Measurements from ENCODE around the gene ERBB4. TPM values are rescaled to one million over a fixed set of nuclear protein-coding genes. Genes with fewer than 3 reads are reported as not detected.

The ERBB4 gene
- polyA plus RNA-seq, 1 of the 3 experiments (the other 2 are of a cell fraction): 0.05 TPM

DNA sequence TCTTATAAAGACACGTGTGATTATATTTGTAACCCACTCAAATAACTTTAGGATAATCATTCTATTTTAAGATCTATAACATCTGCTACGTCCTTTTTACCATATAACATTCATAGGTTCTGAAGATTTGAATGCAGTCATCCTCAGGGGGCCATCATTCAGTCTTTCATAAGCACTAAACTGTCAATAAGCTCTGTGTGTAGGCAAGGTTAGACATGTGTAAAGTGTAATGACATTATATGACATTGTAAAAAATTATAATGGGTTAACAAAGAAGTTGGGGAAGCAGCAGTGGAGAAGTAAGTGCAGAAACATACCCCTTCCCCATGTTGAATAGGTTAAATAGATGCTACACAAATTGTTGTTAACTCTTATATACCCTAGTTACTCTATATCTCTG lies 845.9 kb downstream of the ERBB4 start:
- no peak for TF ChIP-seq MXI1 (IDR thresholded peaks at IDR 0.05; ENCODE audit: low read depth, low read length)
- TF ChIP-seq, protein P1, sequence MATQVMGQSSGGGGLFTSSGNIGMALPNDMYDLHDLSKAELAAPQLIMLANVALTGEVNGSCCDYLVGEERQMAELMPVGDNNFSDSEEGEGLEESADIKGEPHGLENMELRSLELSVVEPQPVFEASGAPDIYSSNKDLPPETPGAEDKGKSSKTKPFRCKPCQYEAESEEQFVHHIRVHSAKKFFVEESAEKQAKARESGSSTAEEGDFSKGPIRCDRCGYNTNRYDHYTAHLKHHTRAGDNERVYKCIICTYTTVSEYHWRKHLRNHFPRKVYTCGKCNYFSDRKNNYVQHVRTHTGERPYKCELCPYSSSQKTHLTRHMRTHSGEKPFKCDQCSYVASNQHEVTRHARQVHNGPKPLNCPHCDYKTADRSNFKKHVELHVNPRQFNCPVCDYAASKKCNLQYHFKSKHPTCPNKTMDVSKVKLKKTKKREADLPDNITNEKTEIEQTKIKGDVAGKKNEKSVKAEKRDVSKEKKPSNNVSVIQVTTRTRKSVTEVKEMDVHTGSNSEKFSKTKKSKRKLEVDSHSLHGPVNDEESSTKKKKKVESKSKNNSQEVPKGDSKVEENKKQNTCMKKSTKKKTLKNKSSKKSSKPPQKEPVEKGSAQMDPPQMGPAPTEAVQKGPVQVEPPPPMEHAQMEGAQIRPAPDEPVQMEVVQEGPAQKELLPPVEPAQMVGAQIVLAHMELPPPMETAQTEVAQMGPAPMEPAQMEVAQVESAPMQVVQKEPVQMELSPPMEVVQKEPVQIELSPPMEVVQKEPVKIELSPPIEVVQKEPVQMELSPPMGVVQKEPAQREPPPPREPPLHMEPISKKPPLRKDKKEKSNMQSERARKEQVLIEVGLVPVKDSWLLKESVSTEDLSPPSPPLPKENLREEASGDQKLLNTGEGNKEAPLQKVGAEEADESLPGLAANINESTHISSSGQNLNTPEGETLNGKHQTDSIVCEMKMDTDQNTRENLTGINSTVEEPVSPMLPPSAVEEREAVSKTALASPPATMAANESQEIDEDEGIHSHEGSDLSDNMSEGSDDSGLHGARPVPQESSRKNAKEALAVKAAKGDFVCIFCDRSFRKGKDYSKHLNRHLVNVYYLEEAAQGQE (IDR thresholded peaks at IDR 0.05; ENCODE audit: low read depth, low read length): no peak
- TF ChIP-seq GATA2 (CRISPR knock-in tag; IDR thresholded peaks at IDR 0.05): no peak
- TF ChIP-seq YY1 (IDR thresholded peaks at IDR 0.05; ENCODE audit: low read depth): no peak
- TF ChIP-seq SIN3A (IDR thresholded peaks at IDR 0.05; ENCODE audit: borderline replicate concordance, low read depth, low read length): no peak
- no peak for TF ChIP-seq POLR2AphosphoS5 (IDR thresholded peaks at IDR 0.05; ENCODE audit: low read depth, low read length)
- TF ChIP-seq, protein P2, sequence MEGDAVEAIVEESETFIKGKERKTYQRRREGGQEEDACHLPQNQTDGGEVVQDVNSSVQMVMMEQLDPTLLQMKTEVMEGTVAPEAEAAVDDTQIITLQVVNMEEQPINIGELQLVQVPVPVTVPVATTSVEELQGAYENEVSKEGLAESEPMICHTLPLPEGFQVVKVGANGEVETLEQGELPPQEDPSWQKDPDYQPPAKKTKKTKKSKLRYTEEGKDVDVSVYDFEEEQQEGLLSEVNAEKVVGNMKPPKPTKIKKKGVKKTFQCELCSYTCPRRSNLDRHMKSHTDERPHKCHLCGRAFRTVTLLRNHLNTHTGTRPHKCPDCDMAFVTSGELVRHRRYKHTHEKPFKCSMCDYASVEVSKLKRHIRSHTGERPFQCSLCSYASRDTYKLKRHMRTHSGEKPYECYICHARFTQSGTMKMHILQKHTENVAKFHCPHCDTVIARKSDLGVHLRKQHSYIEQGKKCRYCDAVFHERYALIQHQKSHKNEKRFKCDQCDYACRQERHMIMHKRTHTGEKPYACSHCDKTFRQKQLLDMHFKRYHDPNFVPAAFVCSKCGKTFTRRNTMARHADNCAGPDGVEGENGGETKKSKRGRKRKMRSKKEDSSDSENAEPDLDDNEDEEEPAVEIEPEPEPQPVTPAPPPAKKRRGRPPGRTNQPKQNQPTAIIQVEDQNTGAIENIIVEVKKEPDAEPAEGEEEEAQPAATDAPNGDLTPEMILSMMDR (IDR thresholded peaks at IDR 0.05): no peak
- no peak for TF ChIP-seq FOSL2 (IDR thresholded peaks at IDR 0.05; ENCODE audit: borderline replicate concordance, low read depth)
- no peak for TF ChIP-seq RCOR1 (IDR thresholded peaks at IDR 0.05; ENCODE audit: low read length)
- TF ChIP-seq, protein P3, sequence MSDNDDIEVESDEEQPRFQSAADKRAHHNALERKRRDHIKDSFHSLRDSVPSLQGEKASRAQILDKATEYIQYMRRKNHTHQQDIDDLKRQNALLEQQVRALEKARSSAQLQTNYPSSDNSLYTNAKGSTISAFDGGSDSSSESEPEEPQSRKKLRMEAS (IDR thresholded peaks at IDR 0.05; ENCODE audit: low read depth): no peak
- no peak for TF ChIP-seq MEF2A (IDR thresholded peaks at IDR 0.05; ENCODE audit: borderline replicate concordance, low read depth)
- TF ChIP-seq NRF1 (IDR thresholded peaks at IDR 0.05; ENCODE audit: low read depth, low read length): no peak
- TF ChIP-seq, protein P4, sequence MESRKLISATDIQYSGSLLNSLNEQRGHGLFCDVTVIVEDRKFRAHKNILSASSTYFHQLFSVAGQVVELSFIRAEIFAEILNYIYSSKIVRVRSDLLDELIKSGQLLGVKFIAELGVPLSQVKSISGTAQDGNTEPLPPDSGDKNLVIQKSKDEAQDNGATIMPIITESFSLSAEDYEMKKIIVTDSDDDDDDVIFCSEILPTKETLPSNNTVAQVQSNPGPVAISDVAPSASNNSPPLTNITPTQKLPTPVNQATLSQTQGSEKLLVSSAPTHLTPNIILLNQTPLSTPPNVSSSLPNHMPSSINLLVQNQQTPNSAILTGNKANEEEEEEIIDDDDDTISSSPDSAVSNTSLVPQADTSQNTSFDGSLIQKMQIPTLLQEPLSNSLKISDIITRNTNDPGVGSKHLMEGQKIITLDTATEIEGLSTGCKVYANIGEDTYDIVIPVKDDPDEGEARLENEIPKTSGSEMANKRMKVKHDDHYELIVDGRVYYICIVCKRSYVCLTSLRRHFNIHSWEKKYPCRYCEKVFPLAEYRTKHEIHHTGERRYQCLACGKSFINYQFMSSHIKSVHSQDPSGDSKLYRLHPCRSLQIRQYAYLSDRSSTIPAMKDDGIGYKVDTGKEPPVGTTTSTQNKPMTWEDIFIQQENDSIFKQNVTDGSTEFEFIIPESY (IDR thresholded peaks at IDR 0.05; ENCODE audit: borderline replicate concordance, low read depth): no peak
- TF ChIP-seq NFIC (IDR thresholded peaks at IDR 0.05; ENCODE audit: borderline replicate concordance): no peak
- TF ChIP-seq, protein P5, sequence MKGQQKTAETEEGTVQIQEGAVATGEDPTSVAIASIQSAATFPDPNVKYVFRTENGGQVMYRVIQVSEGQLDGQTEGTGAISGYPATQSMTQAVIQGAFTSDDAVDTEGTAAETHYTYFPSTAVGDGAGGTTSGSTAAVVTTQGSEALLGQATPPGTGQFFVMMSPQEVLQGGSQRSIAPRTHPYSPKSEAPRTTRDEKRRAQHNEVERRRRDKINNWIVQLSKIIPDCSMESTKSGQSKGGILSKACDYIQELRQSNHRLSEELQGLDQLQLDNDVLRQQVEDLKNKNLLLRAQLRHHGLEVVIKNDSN (IDR thresholded peaks at IDR 0.05; ENCODE audit: borderline replicate concordance, low read depth): no peak
- CTCF ChIA-PET: no interaction called here
- 29% methylated on average over 2 of the region's 2 CpGs for WGBS (ENCODE audit: low lambda C conversion rate)

More for the DNA sequence above, 845.9 kb downstream of the ERBB4 start:
- no peak overlapping the region for H3K4me2 ChIP-seq
- no peaks in the 10 kb centered on the region for H3F3A ChIP-seq (replicated peaks; ENCODE audit: insufficient read depth)
- no peaks in the 10 kb centered on the region for H4K20me1 ChIP-seq (ENCODE audit: insufficient read depth)
- no peaks in the 10 kb centered on the region for H3K9me3 ChIP-seq
- H3K4me1 ChIP-seq (ENCODE audit: control insufficient read depth in 1 of 2, insufficient read depth in 2 of 2, low read depth in 1 of 2, low read length in 1 of 2): no peaks in the 10 kb centered on the region
- H3K27me3 ChIP-seq (ENCODE audit: insufficient read depth): no peaks in the 10 kb centered on the region
- H3K36me3 ChIP-seq (replicated peaks in 1 of 2; ENCODE audit: control insufficient read depth in 1 of 2, insufficient read depth in 2 of 2, low read length in 1 of 2): no peaks in the 10 kb centered on the region
- no peaks in the 10 kb centered on the region for H3K9me2 ChIP-seq
- H3K79me2 ChIP-seq (ENCODE audit: insufficient read depth): no peaks in the 10 kb centered on the region
- H3K9ac ChIP-seq: no peak overlapping the region
- no peak overlapping the region for H3K4me3 ChIP-seq (ENCODE audit: low read depth in 2 of 2, low read length in 1 of 2)
- DNase-seq: no peak
- H3K27ac ChIP-seq (ENCODE audit: low read depth in 2 of 2, low read length in 1 of 2): no peak overlapping the region
- POLR2A ChIA-PET: no interaction called here
- H2AFZ ChIP-seq (ENCODE audit: low read depth): no peak overlapping the region

All from SK-N-SH (cell line).